ENCODE data around the gene RBM19. TPM values are rescaled to one million over a fixed set of nuclear protein-coding genes. Genes with fewer than 3 reads are reported as not detected.

Gene RBM19
- total and polyA plus RNA-seq, 2 of the 4 experiments (the other 2 are of a cell fraction), result 18.7 to 19.2 TPM

GRCh38 chr12:113829212-113829611 lies 136.9 kb downstream of the RBM19 start:
- Histone ChIP-seq H2AK5ac (ENCODE audit: low read depth, low read length) (no peak overlapping the region), H2AK9ac (replicated peaks; ENCODE audit: low read depth, low read length, poor library complexity) (no peak overlapping the region), H2AFZ (replicated peaks; ENCODE audit: low read length, poor library complexity) (no peak overlapping the region), H3K9me3 (ENCODE audit: control insufficient read depth, insufficient read depth, low read length) (no peaks in the 10 kb centered on the region), H3K9ac (ENCODE audit: low read depth, low read length) (no peak overlapping the region), H3K36me3 (ENCODE audit: control insufficient read depth, insufficient read depth, low read length) (no peaks in the 10 kb centered on the region), H3K56ac (ENCODE audit: extremely low read depth, insufficient read depth, low read length) (no peak overlapping the region), H3K27ac (ENCODE audit: insufficient read depth, low read length) (no peak overlapping the region), H3K4me2 (ENCODE audit: low read depth, low read length) (no peak overlapping the region), H3K18ac (ENCODE audit: low read depth, low read length) (no peak overlapping the region), H3K9me1 (ENCODE audit: insufficient read depth, low read length) (no peaks in the 10 kb centered on the region), H4K20me1 (ENCODE audit: insufficient read depth, low read length) (no peaks in the 10 kb centered on the region), H3K4me1 (ENCODE audit: control insufficient read depth, insufficient read depth, low read length) (peaks cover 9% of the 10 kb centered on the region; the same call in 1 of the 2 replicates), H3K23ac (ENCODE audit: low read depth, low read length) (no peak overlapping the region), H2BK20ac (ENCODE audit: low read depth, low read length) (no peak overlapping the region), H4K8ac (ENCODE audit: low read depth in 2 of 2, low read length in 2 of 2) (no peak overlapping the region), H3K14ac (replicated peaks; ENCODE audit: low read depth, low read length) (no peak overlapping the region), H3K4ac (ENCODE audit: low read depth, low read length) (no peak overlapping the region), H3K79me1 (ENCODE audit: low read depth in 1 of 2, low read length in 2 of 2) (no peaks in the 10 kb centered on the region), H2BK5ac (ENCODE audit: low read depth, low read length, poor library complexity, severe bottlenecking) (no peak overlapping the region), H3K27me3 (ENCODE audit: control insufficient read depth, insufficient read depth, low read length) (no peaks in the 10 kb centered on the region), H2BK15ac (ENCODE audit: low read depth, low read length) (no peak overlapping the region), H2BK120ac (ENCODE audit: low read depth, low read length) (no peak overlapping the region), H3K4me3 (ENCODE audit: insufficient read depth, low read depth, low read length) (no peak overlapping the region), H4K91ac (ENCODE audit: insufficient read depth, low read depth, low read length) (no peak overlapping the region), H4K5ac (ENCODE audit: low read depth, low read length) (no peak overlapping the region)
- no TSS peak for BruUV-seq (replicated peaks)
- no peak for TF ChIP-seq FOS (IDR thresholded peaks at IDR 0.05; ENCODE audit: low read depth, low read length)
- no peak for TF ChIP-seq NFE2L2 (IDR thresholded peaks at IDR 0.05; ENCODE audit: low read depth, low read length)
- no peak for TF ChIP-seq SMC3 (IDR thresholded peaks at IDR 0.05; ENCODE audit: low read depth, low read length)
- no peak for TF ChIP-seq RFX5 (IDR thresholded peaks at IDR 0.05; ENCODE audit: low read depth, low read length)
- TF ChIP-seq BHLHE40 (IDR thresholded peaks at IDR 0.05; ENCODE audit: low read depth, low read length), result no peak
- TF ChIP-seq MAZ (IDR thresholded peaks at IDR 0.05; ENCODE audit: borderline replicate concordance, low read depth, low read length), result no peak
- no peak for TF ChIP-seq CHD1 (IDR thresholded peaks at IDR 0.05; ENCODE audit: low read depth, low read length)
- TF ChIP-seq POLR2A (IDR thresholded peaks at IDR 0.05; ENCODE audit: low read depth, low read length), result no peak
- no peak for TF ChIP-seq ELK1 (IDR thresholded peaks at IDR 0.05; ENCODE audit: borderline replicate concordance, low read depth, low read length)
- no peak for TF ChIP-seq CTCF (conservative IDR thresholded peaks at IDR 0.05; ENCODE audit: low read depth, low read length)
- no peak for TF ChIP-seq CEBPB (IDR thresholded peaks at IDR 0.05; ENCODE audit: low read depth, low read length)
- TF ChIP-seq USF2 (IDR thresholded peaks at IDR 0.05; ENCODE audit: low read depth, low read length), result no peak
- TF ChIP-seq RCOR1 (IDR thresholded peaks at IDR 0.05; ENCODE audit: insufficient replicate concordance, low read length), result no peak
- no peak for ATAC-seq (ENCODE audit: low read depth)
- WGBS, 2 experiments (ENCODE audit: extremely low coverage in 2 of 2, insufficient read length in 1 of 2), result 100% methylated on average over 3 of the region's 9 CpGs; no CpG with 5 or more reads in 1 of the 2 experiments
- in situ Hi-C loops (cut with MboI; ENCODE audit: low sequenced_read_pairs), result no loop called here
- dilution Hi-C loops (cut with HindIII; ENCODE audit: low sequenced_read_pairs, unreplicated experiment), result no loop called here
- DNase-seq, result no peak
- ChIA-PET CTCF (no interaction called here), POLR2A (ENCODE audit: unreplicated experiment) (no interaction called here)
- intact Hi-C loops (cut with micrococcal nuclease), result no loop called here
